Esophagus muscularis mucosa (tissue), 4 donors: Measurements from ENCODE around the gene UTF1. TPM values are rescaled to one million over a fixed set of nuclear protein-coding genes. Genes with fewer than 3 reads are reported as not detected.

Source experiments
- DNase-seq: peaks from one replicate; pipeline ENCODE4 v3.0.0-alpha.2; 2017; ENCODE audit errors: extremely low spot score
- H3K27ac ChIP-seq, 4 donors: fragments of 200-600 bp; sonication (generic); replicated peaks in 1 of 4; 1 replicate in 3 of 4; 2 replicates in 1 of 4; pipeline ENCODE4 v1.5.1; 2016 to 2019; ENCODE audit warnings: mild to moderate bottlenecking in 1 of 4
- H3K27me3 ChIP-seq, 4 donors: fragments of 200-600 bp; sonication (generic); one replicate each; pipeline versions ENCODE4 v1.5.1 to v1.6.0; 2016 to 2019
- H3K36me3 ChIP-seq, 4 donors: fragments of 200-600 bp; sonication (generic); one replicate each; pipeline ENCODE4 v1.5.1; 2016 to 2019
- H3K4me1 ChIP-seq, 4 donors: fragments of 200-600 bp; sonication (generic); one replicate each; pipeline ENCODE4 v1.5.1; 2016 to 2019
- H3K4me3 ChIP-seq, 4 donors: fragments of 200-600 bp; sonication (generic); 1 replicate in 2 of 4; 2 replicates in 2 of 4; pipeline ENCODE4 v1.5.1; 2016 to 2019; ENCODE audit warnings: mild to moderate bottlenecking in 4 of 4, moderate library complexity in 1 of 4
- H3K9me3 ChIP-seq, 4 donors: fragments of 200-600 bp; sonication (generic); 1 replicate in 3 of 4; 2 replicates in 1 of 4; pipeline ENCODE4 v1.5.1; 2016 to 2019
- CTCF ChIP-seq, 3 experiments: fragments of 200-600 bp in 2 of 3; fragments of 450-650 bp in 1 of 3; sonication (generic) in 2 of 3; IDR thresholded peaks; one replicate each; pipeline ENCODE4 v1.5.1; 2017 to 2019; ENCODE audit warnings: antibody characterized with exemption in 3 of 3, mild to moderate bottlenecking in 2 of 3, moderate library complexity in 1 of 3
- EP300 ChIP-seq: sonication (generic); formaldehyde crosslinking; IDR thresholded peaks from one replicate; pipeline ENCODE4 v1.6.1; 2017; ENCODE audit warnings: antibody characterized with exemption
- POLR2A ChIP-seq: fragments of 450-650 bp; IDR thresholded peaks from one replicate; pipeline ENCODE4 v1.6.1; 2017; ENCODE audit warnings: antibody characterized with exemption, moderate library complexity, mild to moderate bottlenecking, low read depth
- POLR2AphosphoS5 ChIP-seq, 2 donors: sonication (generic); formaldehyde crosslinking; IDR thresholded peaks; one replicate each; pipeline ENCODE4 v1.6.1; 2017; ENCODE audit warnings: antibody characterized with exemption in 2 of 2
- WGBS: methylation state at CpG from one replicate; pipeline ENCODE4 v1.1.5; 2018; 5-methylcytosine and 5-hydroxymethylcytosine counted together
- intact Hi-C: fragments of 100-400 bp; cut with DNase I; formaldehyde crosslinking; loops from one replicate; pipeline ENCODE4 v1.15.1; 2023
- total RNA-seq, 4 donors: library from RNA; depleted of rRNA; stranded (reverse); fragments of >200 nt; gene quantifications; one replicate each; pipeline versions ENCODE4 v1.1.0 to v1.2.1, GENCODE V29; 2016

The UTF1 gene
- total RNA-seq, 4 donors from 2014 or later: not detected

- Histone ChIP-seq H3K4me3 (no peak overlapping the region), H3K27me3 (peaks cover 0 to 41% (median 0%) of the 10 kb centered on the region in 4 donors), H3K4me1 (no peaks in the 10 kb centered on the region), H3K27ac (no peak overlapping the region), H3K9me3 (no peaks in the 10 kb centered on the region), H3K36me3 (no peaks in the 10 kb centered on the region)
- WGBS: 82% methylated on average over 13 of the region's 25 CpGs
- TF ChIP-seq CTCF (IDR thresholded peaks at IDR 0.05): no peak
- no peak for TF ChIP-seq EP300
- TF ChIP-seq POLR2A: no peak
- no peak for TF ChIP-seq POLR2AphosphoS5 (IDR thresholded peaks at IDR 0.05)
- no peak for DNase-seq
- intact Hi-C loops: no loop called here
Observed at GRCh38 chr10:133211141-133211830, 18.7 kb upstream of the UTF1 start.

- WGBS: 90% methylated on average over 26 of the region's 34 CpGs
- Histone ChIP-seq H3K9me3 (no peaks in the 10 kb centered on the region), H3K4me1 (no peaks in the 10 kb centered on the region), H3K27ac (no peak overlapping the region), H3K4me3 (no peak overlapping the region), H3K27me3 (peaks cover 0 to 37% (median 0%) of the 10 kb centered on the region in 4 donors), H3K36me3 (no peaks in the 10 kb centered on the region)
- DNase-seq: no peak
- intact Hi-C loops: no loop called here
- TF ChIP-seq POLR2AphosphoS5 (IDR thresholded peaks at IDR 0.05) (no peak), EP300 (no peak), POLR2A (no peak), CTCF (IDR thresholded peaks at IDR 0.05) (no peak)
Observed at GRCh38 chr10:133211959-133212852, 17.8 kb upstream of the UTF1 start.

GRCh38 chr10:133212853-133213494 lies 17.0 kb upstream of the UTF1 start:
- WGBS: 86% methylated on average over 9 of the region's 20 CpGs
- H3K4me1 ChIP-seq: no peaks in the 10 kb centered on the region
- no peak for DNase-seq
- H3K9me3 ChIP-seq: no peaks in the 10 kb centered on the region
- no peak for TF ChIP-seq POLR2A
- no peak for TF ChIP-seq POLR2AphosphoS5 (IDR thresholded peaks at IDR 0.05)
- TF ChIP-seq EP300: no peak
- H3K4me3 ChIP-seq: no peak overlapping the region
- peaks cover 0 to 39% (median 0%) of the 10 kb centered on the region in 4 donors for H3K27me3 ChIP-seq
- no peak overlapping the region for H3K27ac ChIP-seq
- no peaks in the 10 kb centered on the region for H3K36me3 ChIP-seq
- intact Hi-C loops: no loop called here

DNA sequence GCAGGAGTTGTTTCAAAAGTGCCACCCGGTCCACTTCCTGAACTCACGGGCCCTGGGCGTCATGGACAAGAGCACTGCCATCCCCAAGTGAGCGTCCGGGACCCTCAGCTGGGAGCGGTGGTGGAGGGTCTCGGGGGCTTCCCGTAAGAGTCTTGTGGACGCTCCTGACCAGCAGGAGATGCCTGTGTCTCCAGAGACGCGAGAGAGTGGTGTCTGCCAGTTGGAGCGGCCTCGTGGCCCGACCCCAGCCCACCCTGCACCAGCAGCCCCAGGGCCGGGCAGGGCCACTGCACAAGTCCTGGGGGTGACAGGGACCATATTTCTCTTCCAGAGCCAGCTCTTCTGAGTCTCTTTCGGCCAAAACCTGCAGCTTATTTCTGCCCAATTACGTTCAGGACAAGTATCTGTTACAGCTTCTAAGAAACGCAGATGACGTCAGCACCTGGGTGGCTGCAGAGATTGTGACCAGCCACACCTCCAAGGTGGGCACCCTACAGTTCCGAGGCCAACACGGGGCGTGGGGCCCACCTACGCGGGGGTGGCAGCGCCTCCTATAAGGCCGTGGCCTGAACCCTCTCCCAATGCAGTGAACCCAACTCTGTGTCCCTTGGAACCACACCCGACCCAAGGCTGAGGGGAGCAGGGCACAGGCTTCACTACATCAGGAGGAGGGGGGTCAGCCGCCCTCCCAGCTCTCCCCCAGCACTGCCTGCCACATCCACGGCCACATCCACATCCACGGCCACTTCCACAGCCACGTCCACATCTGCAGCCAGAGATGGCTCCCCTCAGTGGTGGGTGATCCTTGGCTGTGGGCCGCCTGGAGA lies 16.2 kb upstream of the UTF1 start:
- Histone ChIP-seq H3K27ac (no peak overlapping the region), H3K4me1 (no peaks in the 10 kb centered on the region), H3K36me3 (no peaks in the 10 kb centered on the region), H3K9me3 (no peaks in the 10 kb centered on the region), H3K4me3 (no peak overlapping the region), H3K27me3 (peaks cover 0 to 46% (median under 1%) of the 10 kb centered on the region in 4 donors)
- WGBS: 90% methylated on average over 21 of the region's 32 CpGs
- no peak for DNase-seq
- intact Hi-C loops: no loop called here
- no peak for TF ChIP-seq CTCF (IDR thresholded peaks at IDR 0.05)
- no peak for TF ChIP-seq EP300
- TF ChIP-seq POLR2AphosphoS5 (IDR thresholded peaks at IDR 0.05): no peak
- TF ChIP-seq POLR2A: no peak
